GM19468 (cell line): ENCODE measurements around the gene UCHL5.

ENCODE experiments used
- ATAC-seq: cut with Tn5 transposase; IDR thresholded peaks from one replicate; pipeline ENCODE4 v1.9.1; 2021; ENCODE audit warnings: mild to moderate bottlenecking, moderate library complexity, moderate number of reproducible peaks; ENCODE audit not compliant: unreplicated experiment; ENCODE audit errors: extremely low read depth

UCHL5 gene, protein sequence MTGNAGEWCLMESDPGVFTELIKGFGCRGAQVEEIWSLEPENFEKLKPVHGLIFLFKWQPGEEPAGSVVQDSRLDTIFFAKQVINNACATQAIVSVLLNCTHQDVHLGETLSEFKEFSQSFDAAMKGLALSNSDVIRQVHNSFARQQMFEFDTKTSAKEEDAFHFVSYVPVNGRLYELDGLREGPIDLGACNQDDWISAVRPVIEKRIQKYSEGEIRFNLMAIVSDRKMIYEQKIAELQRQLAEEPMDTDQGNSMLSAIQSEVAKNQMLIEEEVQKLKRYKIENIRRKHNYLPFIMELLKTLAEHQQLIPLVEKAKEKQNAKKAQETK

DNA sequence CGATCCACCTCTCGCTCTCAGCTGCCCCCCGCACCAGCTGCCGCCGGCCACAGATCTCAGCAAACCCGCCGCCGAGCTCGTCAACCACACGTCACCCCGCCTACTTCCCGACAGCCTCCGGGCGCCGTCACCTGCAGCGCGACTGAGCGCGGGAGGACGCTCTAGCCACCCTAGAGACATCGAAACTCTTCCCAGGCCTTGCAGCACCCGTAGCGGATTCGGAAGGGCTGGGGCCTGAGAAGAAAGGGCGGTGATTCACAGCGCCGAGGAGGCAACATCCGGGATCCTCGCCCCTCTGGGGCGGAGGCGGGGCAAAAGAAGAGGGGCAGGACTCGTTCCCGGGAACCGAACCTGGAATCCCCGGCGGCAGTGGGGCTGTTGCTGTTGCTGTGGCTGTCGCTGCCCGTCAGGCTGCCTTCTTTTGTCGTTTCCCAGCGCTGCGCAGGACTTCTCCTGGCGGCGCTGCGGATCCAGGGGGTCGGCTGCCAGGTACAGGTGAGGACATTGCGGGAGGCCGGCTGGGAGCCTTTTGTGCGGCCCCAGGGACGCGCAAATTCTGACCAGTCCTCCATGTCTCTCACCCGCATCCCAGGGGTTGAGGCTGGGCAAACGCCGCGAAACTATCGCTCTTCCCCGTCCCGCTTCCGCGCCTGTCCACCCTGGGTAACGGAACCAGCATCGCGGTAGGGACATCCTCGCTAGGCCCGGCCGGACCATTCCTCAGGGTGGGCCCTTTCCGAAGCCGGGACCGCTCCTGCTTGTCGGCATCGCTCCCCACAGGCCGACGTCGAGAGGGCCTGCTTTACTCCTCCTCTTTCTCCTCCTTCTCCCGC is at the start of gene UCHL5, which contains the start of gene RO60:
TSS of gene UCHL5 (minus strand) at position 79 of the 833 bp plus-strand sequence. CDS start 100 bp downstream, outside the sequence.
TSS of gene RO60 (plus strand) at position 331 of the 833 bp plus-strand sequence. CDS start 9,443 bp downstream, outside the sequence.
- ATAC-seq = peak; percentile 99

DNA sequence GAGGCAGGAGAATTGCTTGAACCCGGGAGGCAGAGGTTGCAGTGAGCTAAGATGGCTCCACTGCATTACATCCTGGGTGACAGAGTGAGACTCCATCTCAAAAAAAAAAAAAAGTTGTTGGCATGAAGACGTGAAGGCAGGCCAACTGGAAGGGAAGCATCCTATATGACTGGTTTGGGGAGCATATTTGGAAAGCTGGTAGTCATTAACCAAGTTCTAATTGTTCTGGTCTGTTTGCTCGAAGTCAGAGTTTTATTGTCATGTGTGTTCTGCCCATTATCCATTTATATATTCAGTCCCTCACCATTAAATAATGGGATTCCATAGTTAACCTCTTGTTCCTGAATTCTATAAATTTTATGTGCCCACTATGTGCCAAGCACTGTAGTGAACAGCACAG is 49.3 kb upstream of the UCHL5 start:
- no peak for ATAC-seq

DNA sequence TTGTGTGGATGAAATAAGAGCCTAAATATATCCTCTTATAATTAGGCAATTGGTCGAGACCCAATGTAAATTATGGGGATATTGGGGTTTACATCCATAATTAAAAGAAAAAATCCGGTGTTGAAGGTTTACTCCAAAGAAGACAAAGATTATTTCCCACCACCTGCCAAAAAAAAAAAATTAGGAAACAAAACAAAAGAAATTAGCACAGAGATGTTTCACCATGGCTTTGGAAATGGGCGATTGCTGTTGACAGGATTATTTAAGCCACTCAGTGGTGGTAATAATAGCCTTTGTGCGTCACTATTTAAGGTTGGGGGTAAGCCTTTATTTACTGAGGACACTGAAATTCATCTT is 46.6 kb upstream of the UCHL5 start:
- ATAC-seq = no peak

DNA sequence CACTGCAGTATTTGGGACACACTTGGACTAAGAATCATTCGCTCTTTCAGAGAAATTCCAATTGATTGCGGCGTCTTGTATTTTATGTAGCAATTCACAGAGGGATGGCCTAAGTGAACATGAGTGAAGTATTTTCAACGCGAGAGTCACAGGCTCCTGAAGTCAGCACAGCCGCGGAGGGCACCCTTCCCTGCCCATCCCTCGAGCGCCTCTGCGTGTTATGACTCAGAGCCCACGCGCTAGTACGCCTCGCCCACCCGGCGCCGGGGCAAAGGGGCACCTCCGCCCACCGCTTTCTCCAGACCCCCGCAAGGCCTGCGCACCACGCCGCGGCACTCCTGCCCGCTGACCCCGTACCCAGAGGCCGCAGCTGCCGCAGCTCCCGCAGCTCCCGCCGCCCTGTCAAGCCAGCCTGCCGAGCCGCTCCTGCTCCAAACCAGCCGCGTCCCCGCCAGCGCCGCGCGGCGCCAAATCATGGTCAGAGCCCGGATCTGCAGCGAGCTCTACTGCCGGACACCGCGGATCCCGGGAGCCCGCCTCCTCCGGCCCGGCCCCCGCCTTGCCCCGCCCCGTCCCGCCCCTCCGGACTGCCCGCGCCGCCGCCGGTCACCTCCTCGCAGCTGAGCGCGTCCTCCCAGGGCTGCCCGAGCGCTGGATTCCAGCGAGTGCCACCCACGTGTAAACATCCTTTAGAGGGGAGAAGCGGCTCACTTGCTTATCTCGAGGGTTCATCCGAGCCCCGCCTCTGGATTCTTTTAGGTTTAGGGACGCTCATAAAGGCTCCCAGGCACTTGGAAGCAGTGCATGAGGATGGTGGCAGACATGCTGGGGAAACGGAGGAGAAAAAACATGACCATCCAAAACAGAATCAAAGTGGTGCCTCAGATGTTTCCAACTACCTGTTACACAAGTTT is 46.0 kb upstream of the UCHL5 start, which contains the start of gene GLRX2:
TSS of gene GLRX2 (minus strand) at position 508 of the 914 bp plus-strand sequence. CDS start at position 476, 32 bp downstream.
- ATAC-seq = peak; percentile 74

DNA sequence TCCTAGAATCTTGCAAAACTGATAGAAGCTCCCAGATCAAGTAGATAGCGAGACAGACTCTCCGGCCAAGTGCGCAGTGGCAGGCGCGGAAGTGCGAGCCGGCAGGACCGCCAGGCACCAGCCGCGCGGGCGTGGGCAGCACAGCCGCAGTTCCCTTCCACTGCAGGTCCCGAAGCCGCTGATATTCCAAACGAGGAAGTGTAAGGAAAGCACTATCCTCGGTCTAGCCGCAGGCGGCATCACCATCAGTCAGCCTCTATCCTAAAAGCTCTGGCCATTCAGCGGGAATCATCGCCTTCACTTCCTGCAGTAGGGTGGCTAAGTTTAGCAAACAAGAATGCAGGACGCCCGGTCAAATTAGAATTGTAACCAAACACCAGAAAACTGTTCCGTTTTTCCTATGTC is 45.3 kb upstream of the UCHL5 start:
- no peak for ATAC-seq

DNA sequence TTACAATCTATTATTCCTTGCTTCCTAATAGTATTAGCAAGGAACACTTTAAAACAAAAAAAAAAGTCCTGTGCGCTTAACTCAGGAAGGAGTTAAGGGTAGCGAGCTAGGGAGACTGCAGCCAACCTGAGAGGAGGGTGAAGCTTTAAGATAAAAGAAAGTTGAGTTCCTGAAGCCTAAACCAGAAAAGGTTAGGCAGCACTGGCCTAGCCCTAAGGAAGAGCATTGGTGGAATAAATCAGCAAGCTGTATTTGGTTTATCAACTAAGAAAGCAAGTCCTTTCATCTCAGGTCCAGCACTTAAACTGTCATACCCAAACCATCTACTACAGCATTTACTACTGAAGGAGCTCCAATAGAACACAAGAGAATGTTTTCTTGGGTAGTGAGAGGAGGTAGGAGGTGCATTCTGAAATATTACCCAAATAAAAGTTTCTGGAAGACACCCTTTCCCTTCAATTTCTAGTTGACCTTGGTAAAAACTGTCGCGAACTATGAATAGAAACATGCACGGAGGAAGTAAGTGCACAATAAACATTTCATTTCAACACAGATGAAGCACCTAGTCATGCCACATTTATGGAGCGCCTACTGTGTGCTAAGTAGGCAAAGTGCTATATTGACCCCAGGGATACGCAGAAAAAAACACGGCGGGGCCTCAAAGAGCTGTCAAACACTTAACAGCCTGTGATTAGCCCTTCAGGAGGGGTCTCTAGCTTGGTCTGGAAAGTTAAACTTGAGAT is 44.8 kb upstream of the UCHL5 start:
- ATAC-seq = no peak

DNA sequence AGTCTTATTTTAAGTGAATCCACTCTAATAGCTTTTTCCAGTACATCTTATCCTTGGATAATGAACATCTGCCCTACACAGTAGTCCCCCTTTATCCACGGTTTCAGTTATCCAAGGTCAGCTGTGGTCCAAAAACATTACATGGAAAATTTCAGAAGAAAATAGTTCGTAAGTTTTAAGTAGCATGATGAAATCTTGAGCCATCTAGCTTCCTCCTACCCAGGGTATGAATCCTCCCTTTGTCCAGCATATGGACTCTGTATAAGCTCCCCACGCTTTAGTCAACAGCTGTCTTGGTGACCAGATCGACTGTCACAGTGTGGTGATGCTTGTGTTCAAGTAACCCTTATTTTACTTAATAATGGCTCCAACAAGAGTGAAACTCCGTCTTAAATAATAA is 43.5 kb upstream of the UCHL5 start:
- ATAC-seq = no peak

DNA sequence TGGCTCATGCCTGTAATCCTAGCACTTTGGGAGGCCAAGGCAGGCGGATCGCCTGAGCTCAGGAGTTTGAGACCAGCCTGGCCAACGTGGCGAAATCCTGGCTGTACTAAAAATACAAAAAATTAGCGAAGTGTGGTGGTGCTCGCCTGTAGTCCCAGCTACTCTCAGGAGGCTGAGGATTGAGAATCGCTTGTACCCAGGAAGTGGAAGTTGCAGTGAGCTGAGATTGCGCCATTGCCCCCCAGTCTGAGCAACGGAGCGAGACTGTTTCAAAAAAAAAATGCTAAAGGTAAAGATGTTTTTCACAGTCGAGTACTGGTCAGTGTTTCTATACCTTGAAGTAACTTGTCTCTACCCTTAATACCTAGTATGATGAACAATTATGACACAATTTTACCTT is 35.0 kb upstream of the UCHL5 start:
- no peak for ATAC-seq

DNA sequence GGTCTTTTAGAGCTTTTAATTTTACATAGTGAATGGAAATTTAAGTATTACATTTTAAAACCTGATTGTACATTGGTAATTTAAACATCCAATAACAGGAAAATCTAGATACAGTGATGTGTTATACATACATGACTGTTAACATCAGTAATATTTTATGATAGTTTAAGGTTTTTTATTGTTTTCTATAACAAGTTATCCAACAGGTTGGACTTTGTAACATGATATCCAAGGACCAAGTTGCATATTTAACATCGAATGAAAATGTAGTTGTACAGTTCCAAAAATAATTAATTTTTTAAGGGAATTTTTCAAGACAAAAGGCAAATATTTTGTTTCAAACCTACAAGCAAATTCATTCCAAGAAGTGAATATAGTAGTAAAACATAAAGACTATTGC is 31.7 kb upstream of the UCHL5 start:
- no peak for ATAC-seq

DNA sequence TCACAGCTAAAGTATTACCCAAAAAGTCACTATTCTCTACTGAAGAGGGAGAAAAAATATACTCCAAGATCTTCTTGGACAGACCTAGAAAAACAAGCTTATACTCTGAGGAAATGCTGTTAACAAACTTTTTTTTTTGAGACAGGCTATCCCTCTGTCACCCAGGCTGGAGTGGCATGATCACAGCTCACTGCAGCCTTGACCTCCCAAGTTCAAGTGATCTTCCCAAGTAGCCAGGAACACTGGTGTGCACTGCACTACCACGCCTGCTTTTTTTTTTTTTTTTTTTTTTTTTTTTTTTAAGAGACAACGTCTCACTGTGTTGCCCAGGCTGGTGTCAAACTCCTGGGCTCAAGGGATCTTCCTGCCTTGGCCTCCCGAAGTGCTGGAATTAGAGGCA is 28.7 kb upstream of the UCHL5 start:
- no peak for ATAC-seq

DNA sequence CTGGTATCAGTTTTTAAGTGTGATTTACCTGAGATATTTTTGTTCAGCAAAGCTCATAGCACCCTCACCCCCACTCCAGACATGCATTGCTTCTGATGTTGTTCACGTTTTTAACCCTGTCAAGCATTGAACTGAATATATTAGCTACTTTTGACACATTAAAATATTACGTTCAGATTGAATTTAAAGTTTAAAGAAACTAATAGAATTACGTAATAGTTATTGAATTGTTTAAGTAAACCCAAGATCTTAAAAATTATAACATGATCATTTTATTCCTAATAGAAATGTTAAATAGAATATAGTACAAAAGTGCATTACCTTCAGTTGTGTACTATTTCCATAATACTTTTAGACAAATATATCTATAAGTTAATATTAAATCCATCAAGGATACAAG is 27.2 kb upstream of the UCHL5 start:
- no peak for ATAC-seq

DNA sequence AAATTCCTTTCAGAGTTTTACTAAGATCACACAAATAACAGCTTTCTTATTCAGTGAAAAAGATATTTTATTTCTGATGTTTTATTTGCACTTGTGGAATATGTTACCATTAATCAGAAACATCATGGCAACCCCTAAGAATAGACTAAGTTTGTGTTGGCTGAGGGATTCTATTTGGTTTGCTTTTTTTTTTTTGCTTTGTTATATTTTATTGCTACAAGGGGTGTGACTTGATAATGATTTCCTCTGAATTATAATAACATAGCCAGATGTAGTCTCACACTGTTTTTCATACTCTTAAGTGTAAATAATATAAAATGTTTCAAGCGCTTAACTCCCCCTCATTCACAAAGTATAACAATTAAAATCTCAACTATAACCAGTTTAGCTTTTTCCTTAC is 26.1 kb upstream of the UCHL5 start:
- ATAC-seq = no peak

DNA sequence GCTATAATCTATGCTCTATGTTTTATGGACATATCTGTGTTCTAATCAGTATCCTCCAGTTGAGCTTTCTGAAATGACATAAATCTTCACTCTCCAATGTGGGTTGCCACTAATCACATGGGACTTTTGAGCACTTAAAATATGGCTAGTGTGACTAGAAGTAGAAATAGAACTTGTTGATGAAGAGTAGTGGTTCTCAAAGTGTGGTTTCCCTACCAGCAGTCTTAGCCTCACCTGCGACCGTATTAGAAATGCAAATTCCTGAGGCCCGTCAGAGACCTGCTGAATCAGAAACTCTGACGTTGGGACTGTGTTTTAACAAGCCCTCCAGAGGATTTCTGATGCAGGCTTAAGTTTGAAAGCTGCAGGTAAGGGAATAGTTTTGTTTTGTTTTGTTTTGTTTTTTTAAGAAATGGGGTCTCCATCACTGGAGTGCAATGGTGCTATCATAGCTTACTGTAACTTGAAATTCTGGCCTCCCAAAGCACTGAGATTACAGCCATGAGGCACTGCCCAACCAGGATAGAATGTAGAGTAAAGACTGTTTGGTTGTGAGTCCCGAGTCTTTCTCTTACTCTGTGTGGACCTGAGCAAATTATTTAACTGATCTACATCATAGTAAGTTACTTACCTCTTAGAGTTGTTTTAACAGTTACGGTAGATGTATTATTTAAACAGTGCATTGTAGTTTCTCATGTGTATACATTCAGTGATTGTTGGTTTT is 24.4 kb upstream of the UCHL5 start:
- ATAC-seq = peak; percentile 88

DNA sequence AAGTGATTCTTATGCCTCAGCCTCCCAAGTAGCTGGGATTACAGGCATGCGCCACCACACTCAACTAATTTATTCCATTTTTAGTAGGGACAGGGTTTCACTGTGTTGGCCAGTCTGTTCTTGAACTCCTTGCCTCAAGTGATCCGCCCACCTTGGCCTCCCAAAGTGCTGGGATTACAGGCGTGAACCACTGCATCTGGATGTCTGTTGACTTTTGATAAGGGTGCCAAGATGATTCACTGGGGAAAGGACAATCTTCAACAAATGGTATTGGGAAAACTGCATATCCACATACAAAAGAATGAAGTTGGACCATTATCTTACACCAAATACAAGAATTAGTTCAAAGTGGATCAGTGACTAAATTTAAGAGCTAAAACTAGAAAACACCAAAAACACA is 20.0 kb upstream of the UCHL5 start:
- no peak for ATAC-seq

DNA sequence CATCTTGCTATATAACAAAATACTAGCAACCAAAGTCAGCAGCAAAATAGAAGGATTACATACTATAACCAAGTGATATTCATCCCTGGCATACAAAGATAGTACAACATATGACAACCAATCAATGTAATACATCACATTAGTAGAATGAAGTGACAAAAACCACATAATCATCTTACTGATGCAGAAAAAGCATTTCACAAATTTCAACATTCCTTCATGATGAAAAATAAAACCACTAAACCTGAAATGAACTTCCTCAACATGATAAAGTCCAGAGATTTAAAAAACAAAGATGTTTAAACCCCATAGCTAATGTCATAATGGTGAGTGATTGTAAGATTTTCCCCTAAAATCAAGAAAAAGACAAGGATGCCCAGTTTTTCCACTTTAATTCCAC is 18.8 kb upstream of the UCHL5 start:
- no peak for ATAC-seq

DNA sequence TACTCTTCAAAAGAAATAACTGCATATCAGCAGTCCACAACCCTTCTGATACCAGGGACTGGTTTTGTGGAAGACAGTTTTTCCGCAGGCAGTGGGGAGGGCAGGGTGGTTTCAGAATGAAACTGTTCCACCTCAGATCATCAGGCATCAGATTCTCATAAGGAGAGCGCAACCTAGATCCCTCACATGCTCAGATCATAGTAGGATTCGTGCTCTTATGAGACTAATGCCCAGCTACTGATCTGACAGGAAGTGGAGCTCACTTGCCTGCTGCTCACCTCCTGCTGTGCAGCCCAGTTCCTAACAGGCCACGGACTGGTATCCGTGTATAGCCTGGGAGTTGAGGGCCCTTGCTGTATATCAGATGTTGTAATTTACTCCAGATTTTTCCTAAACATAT is 11.8 kb upstream of the UCHL5 start:
- ATAC-seq = no peak

DNA sequence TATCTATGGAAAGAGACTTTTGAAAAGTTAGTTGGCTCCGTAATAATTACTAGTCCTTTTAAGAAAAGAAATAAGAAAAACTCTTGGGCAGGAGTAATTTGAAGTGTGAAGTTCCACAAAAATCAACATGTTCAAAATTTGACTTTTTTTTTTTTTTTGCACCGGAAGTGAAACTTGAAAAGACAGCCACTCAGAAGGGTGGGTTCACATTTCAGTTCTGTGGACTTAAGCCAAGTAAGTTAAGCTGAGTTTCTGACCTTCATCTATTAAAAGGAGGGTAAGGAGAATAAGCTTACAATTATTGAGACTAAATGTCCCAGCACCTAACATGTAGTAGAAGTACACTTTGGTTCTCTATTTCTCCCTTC is 11.2 kb upstream of the UCHL5 start:
- ATAC-seq = no peak

DNA sequence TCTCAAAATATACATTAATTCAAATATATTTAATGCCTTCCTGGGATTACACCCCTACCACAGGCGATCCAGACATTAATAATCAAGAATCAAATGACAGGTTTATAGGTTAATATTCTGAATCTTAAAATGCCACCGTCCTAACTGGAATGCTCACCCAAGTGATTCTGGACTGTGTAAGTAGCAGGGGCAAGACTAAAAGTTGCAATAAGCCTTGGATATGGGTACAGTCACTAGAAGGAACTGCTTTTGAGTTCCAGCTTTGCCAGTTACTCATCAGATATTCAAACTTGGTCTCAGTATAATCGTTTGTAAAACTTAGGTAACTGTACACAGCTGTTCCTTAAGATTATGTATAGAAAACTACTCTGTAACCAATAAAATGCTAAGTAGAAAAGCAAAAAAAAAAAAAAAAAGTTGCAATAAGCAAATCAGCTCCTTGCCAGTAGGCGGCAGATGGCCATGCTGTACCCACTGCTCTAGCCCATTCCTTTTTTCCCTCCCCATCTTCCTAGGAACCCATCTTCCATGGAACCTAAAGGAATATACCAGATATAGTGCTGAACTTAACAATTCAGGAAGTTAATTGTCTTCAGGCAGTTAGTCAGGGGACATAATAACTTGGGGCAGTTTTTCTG is 10.7 kb upstream of the UCHL5 start:
- no peak for ATAC-seq

DNA sequence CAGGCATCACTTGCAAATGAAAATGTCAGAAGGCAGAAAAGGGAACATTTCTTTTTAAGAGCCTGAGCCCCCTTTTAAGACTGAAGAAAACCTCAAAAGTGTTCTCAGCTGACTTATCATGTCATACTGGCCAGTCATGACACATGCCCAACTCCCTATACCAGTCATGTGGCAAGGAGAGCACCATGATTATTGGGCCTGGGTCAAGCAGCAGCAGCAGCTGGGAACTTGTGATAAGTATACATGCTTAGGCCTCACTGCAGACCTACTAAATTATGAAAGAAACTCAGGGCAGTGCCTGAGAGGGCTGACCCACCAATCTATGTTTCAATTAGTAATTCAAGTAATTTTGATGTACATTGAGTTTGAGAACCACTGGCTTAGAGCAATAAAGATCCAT is 8.9 kb upstream of the UCHL5 start:
- ATAC-seq = no peak
